KOPT-K1 (cell line): ENCODE measurements around the gene MAPK1.
"Not testable (repeated sequence)": the region's sequence is repeated elsewhere in the genome, so short reads cannot be mapped to it uniquely, and the experiment has no call there.

Source experiments
- H3K27ac ChIP-seq: fragments of 200-600 bp; sonication (generic); 2 replicates; pipeline ENCODE4 v1.5.1; 2016; ENCODE audit warnings: antibody characterized with exemption, mild to moderate bottlenecking, low read depth, low read length; ENCODE audit not compliant: poor library complexity, severe bottlenecking
- H3K36me3 ChIP-seq: fragments of 200-600 bp; sonication (generic); 2 replicates; pipeline ENCODE4 v1.5.1; 2017; ENCODE audit warnings: antibody characterized with exemption, mild to moderate bottlenecking, low read length, moderate library complexity; ENCODE audit not compliant: insufficient read depth
- H3K9me3 ChIP-seq: fragments of 200-600 bp; sonication (generic); 2 replicates; pipeline ENCODE4 v1.5.1; 2017; ENCODE audit warnings: antibody characterized with exemption, low read length, mild to moderate bottlenecking; ENCODE audit not compliant: insufficient read depth, poor library complexity, severe bottlenecking

Gene MAPK1

DNA sequence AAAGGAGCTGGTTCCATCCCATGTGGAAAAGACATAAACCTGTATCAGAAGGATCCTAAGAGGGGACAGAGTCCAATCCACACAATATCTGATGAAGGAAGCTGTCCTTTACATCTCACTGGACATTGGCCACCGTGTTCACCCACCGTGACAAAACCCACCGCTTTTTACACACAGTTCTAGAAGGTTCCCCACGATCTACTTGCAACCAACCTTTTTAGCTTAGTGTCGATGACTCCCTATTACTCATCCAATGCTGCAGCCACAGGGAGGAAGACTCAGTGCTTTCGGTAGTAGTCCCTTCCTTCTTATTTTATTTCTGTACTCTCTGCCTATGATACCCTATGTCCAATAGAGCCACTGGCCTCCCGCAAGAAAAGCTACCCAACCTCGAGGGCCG, 65.4 kb downstream of the MAPK1 start:
- Histone ChIP-seq H3K9me3 (no peaks in the 10 kb centered on the region), H3K36me3 (peaks cover 99% of the 10 kb centered on the region), H3K27ac (no peak overlapping the region)

DNA sequence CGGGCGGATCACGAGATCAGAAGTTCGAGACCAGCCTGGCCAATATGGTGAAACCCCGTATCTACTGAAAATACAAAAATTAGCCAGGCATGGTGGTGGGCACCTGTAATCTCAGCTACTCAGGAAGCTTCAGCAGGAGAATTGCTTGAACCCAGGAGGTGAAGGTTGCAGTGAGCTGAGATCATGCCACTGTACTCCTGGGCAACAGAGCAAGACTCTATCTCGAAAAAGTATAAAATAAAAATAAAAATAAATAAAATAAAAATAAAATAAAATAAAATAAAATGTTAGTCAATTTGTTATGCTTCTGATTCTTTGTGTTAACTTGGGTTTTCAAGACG, 66.2 kb downstream of the MAPK1 start:
- H3K36me3 ChIP-seq: peaks cover 99% of the 10 kb centered on the region
- not testable (repeated sequence) for H3K27ac ChIP-seq, H3K9me3 ChIP-seq

DNA sequence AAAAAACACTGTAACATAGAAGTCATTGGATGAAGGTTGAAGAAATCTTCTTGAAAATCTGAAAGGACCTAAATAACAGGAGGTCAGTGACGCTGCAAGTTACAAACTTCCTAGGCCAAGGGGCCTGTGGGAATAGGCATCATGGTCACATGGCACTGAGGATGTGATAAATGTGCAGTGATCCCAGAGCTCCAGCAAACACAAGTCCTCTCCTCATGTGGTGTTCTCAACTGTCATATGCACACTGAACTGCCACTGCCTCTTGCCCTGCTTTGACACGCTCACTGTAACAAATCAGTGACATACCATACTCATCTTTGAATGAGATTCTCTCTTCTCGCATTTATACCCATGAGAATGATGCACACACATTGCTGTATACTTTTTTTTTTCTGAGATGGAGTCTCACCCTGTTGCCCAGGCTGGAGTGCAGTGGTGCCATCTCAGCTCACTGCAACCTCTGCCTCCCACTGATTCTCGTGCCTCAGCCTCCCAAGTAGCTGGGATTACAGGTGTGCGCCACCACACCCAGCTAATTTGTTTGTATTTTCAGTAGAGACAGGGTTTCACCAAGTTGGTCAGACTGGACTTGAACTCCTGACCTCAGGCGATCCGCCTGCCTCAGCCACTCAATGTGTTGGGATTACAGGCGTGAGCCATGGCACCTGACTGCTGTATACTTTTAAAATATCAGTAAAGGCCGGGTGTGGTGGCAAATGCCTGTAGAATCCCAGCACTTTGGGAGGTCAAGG, 66.7 kb downstream of the MAPK1 start:
- H3K27ac ChIP-seq: no peak overlapping the region
- H3K9me3 ChIP-seq: no peaks in the 10 kb centered on the region
- H3K36me3 ChIP-seq: peaks cover 99% of the 10 kb centered on the region

DNA sequence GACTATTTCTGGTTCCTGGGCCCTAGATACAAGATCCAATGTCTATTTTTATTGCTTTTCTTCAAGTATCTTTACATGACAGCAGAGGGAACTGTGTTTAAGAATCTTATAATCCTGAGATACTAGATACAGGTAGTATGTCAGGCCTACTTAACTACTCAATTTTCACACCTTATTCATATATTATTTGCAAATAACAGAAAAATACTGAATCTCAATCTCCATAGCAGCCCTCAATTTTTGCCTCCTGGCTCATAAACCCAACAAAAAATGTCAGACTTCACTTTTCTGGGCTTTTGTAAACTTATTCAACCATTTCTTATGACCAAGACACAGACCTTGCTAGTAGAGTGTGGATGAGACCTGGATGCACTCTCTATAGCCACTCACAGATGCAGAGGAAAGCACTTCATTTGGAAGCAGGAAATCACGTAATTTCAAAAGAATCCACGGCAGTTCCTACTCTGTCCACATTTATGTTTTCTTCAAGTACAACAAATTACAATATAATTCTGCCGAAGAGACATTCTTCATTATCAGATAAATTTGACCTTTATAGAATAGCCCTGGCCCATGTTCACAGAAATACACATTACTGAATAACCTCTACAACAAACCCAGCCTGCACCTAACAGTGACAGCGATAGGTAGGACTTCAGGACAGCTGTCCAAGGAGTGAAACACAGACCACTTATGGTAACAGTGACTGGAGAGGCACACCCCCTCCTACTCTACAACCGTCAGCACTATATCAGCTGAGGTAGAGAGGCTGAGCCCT, 69.8 kb downstream of the MAPK1 start:
- H3K9me3 ChIP-seq: no peaks in the 10 kb centered on the region
- no peak overlapping the region for H3K27ac ChIP-seq
- H3K36me3 ChIP-seq: peaks cover 97% of the 10 kb centered on the region

DNA sequence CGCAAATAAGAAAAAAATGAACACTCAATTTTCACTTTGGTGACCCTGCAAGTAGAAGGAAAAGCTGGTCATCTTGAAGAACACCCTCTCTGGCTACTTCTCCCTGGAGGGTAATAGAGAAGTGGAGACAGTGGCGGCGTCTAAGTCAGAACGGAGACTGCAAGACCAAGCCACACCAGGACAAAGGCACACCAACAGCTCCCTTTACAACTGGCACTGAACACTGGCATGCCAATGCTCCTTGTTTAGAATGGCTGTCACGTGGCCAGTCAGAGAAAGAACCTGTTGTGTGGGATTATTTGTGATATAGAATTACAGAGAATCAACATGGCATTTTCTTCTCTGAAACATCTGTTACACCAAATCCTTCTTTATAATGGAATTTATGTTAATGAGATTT, 70.6 kb downstream of the MAPK1 start:
- no peak overlapping the region for H3K27ac ChIP-seq
- no peaks in the 10 kb centered on the region for H3K9me3 ChIP-seq
- peaks cover 96% of the 10 kb centered on the region for H3K36me3 ChIP-seq

DNA sequence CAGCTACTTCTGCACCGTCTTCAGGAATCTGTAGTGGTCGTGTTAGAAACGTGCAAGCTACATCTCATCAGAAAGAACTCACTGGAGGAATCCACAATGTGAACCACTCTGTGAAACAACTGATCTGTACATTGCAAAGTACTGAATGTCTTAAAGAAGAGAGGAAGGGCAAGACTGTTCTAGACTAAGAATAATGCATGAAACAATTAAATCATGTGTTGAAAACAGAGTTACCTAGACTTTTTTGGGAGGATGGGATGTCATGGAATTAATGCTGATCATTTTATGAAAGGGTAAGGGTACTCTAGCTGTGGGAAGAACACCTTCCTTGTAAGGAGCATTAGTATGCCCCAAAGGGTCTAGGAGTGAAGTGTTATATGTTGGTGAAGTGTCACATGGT, 71.2 kb downstream of the MAPK1 start:
- H3K36me3 ChIP-seq: peaks cover 97% of the 10 kb centered on the region
- no peak overlapping the region for H3K27ac ChIP-seq
- H3K9me3 ChIP-seq: no peaks in the 10 kb centered on the region

DNA sequence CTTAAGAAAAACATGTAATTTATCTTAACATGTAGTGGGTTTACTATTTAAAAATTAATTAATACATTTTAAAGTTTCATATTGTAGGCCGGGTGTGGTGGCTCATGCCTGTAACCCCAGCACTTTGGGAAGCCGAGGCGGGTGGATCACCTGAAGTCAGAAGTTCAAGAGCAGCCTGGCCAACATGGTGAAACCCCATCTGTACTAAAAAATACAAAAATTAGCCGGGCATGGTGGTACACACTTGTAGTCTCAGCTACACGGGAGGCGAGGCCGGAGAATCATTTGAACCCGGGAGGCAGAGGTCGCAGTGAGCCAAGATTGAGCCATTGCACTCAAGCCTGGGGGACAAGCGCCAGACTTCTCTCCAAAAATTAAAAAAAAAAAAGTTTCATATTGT, 73.7 kb downstream of the MAPK1 start:
- H3K9me3 ChIP-seq, H3K27ac ChIP-seq: not testable (repeated sequence)
- peaks cover 96% of the 10 kb centered on the region for H3K36me3 ChIP-seq

DNA sequence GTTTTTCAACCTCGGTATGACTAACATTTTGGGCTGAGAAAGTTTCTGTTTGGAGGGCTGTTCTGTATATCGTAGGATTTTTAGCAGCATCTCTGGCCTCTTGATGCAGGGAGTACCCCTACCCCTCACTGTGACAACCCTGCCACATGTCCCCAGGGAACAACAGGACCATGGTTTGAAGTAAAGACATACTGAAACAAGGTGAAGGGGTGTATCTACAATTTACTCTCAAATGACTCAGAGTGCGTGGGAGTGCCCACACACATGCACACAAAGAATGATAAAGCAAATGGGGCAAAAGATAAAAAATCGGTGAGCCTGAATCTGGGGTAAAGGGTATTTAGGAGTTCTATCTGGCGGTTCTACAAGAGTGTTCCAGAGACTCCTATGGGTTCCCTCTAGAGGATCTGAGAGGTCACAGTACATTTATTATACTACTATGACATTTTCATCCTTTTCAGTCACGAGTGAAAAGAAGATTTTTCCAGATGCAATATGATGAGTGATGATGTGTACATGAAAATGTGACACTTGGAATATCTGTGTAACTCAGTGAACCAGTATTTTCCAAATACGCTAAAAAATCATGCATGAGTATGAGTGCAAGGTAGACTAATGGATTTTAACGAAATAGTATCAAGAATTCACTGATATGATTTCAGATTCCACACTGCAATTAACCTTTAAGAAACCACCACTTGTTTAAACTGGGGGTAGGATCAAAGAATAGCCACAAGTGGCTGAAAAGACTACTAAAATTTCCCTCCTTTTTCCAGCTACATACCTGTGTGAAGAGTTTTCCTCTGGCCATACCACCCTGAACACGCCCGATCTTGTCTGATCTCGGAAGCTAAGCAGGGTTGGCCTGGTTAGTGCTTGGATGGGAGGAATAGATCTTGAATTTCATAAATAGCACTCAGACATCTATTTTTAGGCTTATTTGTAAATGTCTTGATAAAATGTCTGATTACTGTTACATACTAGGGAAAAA, 75.5 kb downstream of the MAPK1 start:
- Histone ChIP-seq H3K36me3 (peaks cover 96% of the 10 kb centered on the region), H3K9me3 (no peaks in the 10 kb centered on the region), H3K27ac (no peak overlapping the region)

DNA sequence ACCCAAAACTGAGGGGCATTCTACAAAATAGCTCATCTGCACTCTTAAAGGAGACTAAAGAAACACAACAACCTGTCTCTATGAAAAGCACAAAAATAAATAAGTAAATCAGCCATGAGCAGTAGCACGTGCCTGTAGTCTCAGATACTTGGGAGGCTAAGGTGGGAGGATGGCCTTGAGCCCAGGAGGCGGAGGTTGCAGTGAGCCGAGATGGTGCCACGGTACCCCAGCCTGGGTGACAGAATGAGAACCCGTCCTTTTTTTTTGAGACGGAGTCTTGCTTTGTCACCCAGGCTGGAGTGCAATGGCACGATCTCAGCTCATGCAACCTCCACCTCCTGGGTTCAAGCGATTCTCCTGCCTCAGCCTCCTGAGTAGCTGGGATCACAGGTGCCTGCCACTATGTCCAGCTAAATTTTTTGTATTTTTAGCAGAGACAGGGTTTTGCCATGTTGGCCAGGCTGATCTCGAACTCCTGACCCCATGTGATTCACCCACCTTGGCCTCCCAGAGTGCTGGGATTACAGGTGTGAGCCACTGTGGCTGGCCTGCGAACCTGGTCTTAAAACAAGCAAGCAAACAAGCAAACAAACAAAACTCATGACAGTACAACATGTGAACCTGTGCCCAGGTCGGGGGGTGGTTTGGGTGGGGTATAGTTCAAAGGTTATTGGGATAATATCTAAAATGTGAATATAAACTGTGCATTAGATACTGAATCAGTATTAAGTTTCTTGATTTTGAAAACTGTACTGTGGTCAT, 76.4 kb downstream of the MAPK1 start:
- not testable (repeated sequence) for H3K27ac ChIP-seq, H3K9me3 ChIP-seq
- H3K36me3 ChIP-seq: peaks cover 96% of the 10 kb centered on the region

DNA sequence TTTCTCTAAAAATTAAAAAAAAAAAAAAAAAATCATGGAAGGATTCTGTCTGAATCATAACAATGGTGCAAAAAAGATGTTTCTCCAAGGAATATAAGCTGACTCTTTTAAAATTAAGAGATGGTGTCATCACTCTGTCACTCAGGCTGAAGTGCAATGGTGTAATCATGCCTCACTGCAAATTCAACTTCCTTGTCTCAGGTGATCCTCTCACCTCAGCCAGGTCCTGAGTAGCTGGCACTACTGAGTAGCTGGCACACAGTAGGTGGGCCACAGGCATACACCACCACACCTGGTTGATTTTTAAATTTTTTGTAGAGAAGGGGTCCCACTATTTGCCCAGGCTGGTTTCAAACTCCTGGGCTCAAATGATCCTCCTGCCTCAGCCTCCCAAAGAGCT, 77.1 kb downstream of the MAPK1 start:
- Histone ChIP-seq H3K27ac (no peak overlapping the region), H3K36me3 (peaks cover 96% of the 10 kb centered on the region), H3K9me3 (no peaks in the 10 kb centered on the region)

DNA sequence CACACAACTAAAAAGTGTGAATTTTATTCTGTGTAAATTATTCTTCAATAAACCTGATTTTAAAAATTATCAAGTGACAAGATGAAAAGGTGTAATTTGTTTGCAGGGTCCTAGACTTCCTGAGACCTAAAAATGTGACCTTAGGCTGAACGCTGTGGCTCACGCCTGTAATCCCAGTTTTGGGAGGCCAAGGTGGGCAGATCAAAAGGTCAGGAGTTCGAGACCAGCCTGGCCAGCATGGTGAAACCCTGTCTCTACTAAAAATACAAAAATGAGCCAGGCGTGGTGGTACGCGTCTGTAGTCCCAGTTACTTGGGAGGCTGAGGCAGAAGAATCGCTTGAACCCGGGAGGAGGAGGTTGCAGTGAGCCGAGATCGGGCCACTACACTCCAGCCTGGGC, 79.9 kb downstream of the MAPK1 start:
- not testable (repeated sequence) for H3K27ac ChIP-seq, H3K9me3 ChIP-seq
- peaks cover 96% of the 10 kb centered on the region for H3K36me3 ChIP-seq

DNA sequence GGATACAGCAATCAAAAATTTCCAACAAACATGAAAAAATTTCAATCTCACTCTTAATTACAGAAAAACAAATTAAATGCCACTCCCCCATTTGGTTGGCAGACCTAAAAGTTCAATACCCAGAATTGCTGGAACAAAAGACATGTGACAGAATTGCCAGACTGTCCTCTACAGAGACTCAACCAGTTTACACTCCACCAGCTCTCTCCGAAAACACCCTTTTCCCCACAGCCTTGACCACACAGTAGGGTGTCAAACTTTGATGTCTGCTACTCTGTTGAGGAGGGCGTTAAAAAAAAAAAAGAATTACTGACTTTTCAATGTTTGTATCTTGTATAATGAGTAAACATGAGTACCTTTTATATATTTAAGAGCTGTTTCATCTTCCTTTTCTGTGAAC, 87.2 kb downstream of the MAPK1 start:
- Histone ChIP-seq H3K27ac (no peak overlapping the region), H3K9me3 (no peaks in the 10 kb centered on the region), H3K36me3 (peaks cover 75% of the 10 kb centered on the region)

DNA sequence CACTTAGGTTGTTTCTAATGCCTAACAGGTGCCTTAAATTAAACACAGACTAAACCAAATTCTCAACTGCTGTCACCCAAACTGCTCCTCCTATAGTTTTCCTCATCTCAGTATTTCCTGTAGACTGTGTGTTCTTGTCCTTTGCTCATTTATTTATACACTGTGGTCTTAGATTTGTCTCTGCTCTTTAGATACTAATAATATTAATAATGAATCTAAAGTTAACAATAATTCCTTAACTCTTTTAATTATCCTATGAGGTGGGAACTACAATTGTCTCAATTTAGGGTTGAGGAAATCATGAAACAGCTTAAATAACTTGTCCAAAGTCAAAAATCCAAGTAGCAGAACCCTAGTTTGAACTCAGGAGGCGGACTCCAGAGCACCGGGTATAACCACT, 88.0 kb downstream of the MAPK1 start:
- H3K36me3 ChIP-seq: peaks cover 71% of the 10 kb centered on the region
- no peaks in the 10 kb centered on the region for H3K9me3 ChIP-seq
- H3K27ac ChIP-seq: no peak overlapping the region

DNA sequence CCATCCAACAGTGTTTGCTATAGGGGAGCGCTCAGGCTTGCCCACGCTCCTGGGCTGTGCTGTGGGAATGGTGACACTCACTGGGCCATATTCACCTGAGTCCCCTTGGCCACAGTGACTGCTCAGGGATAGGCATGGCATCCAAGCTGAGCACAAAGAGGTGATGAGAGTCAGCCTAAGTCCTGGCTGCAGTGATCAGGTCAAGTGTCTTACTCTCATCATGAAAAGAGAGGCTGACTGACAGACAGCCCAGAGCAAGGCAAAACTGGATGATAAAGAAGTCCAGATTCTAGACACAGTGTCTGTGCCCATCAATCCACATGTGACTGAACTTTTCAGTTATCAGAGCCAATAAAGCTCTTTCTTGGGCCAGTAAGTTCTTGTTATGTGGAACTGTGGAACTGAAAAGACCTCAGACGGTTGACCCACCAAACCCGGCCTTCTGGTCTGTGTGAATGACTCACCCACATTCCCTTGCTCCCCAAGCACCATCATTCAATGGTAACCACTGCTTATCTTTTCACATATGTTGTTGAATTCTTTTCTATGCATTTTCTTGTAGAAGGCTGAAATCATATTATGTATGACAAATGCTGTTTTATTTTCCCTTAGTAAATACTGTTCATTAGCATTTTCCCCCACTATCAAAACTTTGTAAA, 88.6 kb downstream of the MAPK1 start:
- H3K9me3 ChIP-seq: no peaks in the 10 kb centered on the region
- H3K36me3 ChIP-seq: peaks cover 69% of the 10 kb centered on the region
- no peak overlapping the region for H3K27ac ChIP-seq
